GM19099 (cell line): ENCODE results near the gene ELOVL4.

Source experiments
- POLR2A ChIP-seq: IDR thresholded peaks from 3 replicates; pipeline ENCODE4 v1.6.1; 2011; ENCODE audit warnings: low read depth; ENCODE audit not compliant: insufficient read length; ENCODE audit errors: extremely low read depth

ELOVL4 gene

GRCh38 chr6:79874531-79875134 is 72.7 kb downstream of the ELOVL4 start:
- TF ChIP-seq POLR2A = no peak

- no peak for TF ChIP-seq POLR2A
These were observed 74.4 kb downstream of the ELOVL4 start for GRCh38 chr6:79872986-79873385.

- no peak for TF ChIP-seq POLR2A
These were observed 75.0 kb downstream of the ELOVL4 start for GRCh38 chr6:79872303-79872702.

GRCh38 chr6:79869600-79870084 is 77.7 kb downstream of the ELOVL4 start:
- TF ChIP-seq POLR2A = no peak

- TF ChIP-seq POLR2A = no peak
These were observed 78.2 kb downstream of the ELOVL4 start for GRCh38 chr6:79869184-79869583.

GRCh38 chr6:79868098-79868722 is 79.1 kb downstream of the ELOVL4 start:
- TF ChIP-seq POLR2A = no peak
